ENCODE data around the gene FAM114A1.
A peak's percentile ranks its signal among the peaks of the same experiment; 100 is the strongest.

Gene FAM114A1

DNA sequence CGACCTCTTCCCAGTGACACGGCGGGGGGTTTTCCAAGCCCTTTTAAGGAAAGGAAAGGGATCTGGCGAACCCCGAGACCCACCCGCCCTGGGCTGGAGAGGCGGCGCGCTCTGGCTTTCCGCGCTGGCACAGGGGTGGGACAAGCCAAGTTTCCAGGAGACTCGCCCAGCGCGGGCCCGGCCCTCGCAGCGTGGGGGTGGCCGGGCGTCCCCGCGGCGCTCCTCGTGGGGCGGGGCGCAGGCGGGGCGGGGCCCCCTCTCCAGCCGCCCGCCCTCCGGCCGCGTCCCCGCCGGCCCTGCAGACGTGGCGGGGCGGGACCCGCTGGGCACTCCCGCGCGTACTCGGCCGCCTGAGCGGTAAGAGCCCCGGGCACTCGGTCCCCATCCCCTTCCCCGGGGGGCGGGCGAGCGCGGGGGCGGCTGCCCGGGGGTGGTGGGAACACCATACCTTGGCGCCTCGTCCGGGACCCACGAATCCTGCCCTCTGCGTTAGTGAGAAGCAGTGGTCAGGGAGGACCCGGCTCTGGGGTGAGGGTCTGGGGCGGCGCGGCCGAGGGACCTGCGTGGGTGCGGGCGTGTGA is at the start of gene FAM114A1:
FAM114A1 (plus strand) TSS at position 329 of the 581 bp plus-strand sequence. CDS start 10,273 bp downstream, outside the sequence.
- no peak for FAIRE-seq

- FAIRE-seq = no peak
These were observed 49.1 kb upstream of the FAM114A1 start for GRCh38 chr4:38818441-38818976.

DNA sequence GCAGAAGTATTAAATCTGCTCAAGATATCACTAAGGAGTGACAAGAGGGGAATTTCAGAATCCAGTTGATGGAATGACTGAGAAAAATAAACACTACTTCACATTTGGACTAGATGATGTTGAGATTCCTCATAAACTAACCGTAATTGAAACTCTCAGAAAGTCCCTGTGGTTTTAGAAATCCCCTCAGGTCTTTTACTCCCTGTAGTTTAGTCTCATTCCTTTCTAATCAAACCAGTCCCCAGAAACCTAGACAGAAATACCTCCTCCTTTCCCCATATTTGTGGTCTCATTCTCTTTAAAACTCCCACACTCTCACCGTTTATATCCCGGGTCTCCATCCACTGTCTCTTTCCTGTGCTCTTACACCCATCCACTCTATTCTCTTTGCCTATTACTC is 48.0 kb upstream of the FAM114A1 start:
- FAIRE-seq = no peak

- no peak for FAIRE-seq
These were observed 47.1 kb upstream of the FAM114A1 start for GRCh38 chr4:38820329-38821061.

DNA sequence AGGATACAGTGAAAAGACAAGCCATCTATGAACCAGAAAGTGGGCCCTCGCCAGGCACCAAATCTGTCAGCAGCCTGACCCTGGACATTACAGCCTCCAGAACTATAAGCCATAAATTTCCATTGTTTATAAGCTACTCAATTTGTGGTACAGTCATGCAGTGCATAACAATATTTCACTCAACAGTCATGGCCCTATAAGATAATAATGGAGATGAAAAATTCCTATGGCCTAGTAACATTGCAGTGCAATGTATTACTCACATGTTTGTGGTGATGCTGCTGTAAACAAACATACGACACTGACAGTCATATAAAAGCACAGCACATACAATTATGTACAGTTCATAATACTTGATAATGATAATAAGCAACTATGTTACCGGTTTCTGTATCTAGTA is 45.9 kb upstream of the FAM114A1 start:
- no peak for FAIRE-seq

DNA sequence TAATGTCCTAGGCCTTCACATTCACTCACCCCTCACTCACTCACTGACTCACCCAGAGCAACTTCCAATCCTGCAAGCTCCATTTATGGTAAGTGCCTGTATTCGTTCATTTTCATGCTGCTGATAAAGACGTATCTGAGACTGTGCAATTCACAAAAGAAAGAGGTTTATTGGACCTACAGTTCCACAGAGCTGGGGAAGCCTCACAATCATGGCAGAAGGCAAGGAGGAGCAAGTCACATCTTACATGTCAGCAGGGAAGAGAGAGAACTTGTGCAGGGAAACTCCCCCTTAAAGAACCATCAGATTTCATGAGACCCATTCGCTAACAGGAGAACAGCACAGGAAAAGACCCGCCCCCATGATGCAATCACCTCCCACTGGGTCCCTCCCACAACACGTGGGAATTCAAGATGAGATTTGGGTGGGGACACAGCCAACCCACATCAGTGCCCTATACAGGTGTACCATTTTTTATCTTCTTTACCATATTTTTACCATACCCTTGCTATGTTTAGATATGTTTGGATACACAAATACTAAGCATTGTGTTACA is 44.8 kb upstream of the FAM114A1 start:
- FAIRE-seq = no peak

DNA sequence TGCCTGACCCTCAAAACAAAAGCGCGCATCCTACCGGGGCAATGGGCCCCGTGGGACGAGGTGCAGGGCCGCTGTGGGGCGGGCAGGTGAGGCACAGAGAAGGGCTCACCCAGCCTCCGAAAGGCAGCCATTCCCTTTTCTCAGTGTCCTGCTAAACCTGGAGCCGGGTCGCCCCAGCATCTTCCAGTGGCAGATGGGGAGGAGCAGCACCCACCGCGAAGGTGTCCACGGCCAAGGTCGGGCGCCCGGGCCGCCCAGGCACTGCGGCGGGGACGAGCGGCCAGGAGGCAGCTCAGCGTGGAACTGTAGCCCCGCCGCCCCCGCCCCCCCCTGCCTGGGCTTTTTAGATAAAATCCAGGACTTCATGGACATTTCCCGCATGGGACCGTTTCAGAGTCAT is 43.8 kb upstream of the FAM114A1 start:
- FAIRE-seq = no peak

DNA sequence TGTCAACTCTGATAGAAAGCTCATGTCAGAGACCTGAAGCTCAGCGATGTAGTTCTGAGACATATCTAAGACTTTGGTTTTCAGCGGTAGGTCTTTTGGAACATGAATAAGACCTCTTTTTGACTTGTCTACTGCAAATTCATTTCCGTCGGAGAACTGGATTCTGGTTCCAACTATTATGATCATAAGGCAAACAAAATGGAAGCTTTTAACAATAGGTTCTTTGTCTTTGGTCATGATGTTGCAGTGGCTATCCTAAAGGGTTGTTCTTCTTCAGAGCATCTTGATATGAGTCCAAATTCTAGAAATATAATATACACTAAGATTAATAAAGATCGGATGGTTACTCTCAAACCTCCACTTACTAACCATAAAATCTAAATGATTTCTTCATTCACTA is 38.4 kb upstream of the FAM114A1 start:
- FAIRE-seq = no peak

- FAIRE-seq = no peak
These were observed 36.0 kb upstream of the FAM114A1 start for GRCh38 chr4:38831653-38832052.

- FAIRE-seq = no peak
These were observed 35.4 kb upstream of the FAM114A1 start for GRCh38 chr4:38832206-38832605.

DNA sequence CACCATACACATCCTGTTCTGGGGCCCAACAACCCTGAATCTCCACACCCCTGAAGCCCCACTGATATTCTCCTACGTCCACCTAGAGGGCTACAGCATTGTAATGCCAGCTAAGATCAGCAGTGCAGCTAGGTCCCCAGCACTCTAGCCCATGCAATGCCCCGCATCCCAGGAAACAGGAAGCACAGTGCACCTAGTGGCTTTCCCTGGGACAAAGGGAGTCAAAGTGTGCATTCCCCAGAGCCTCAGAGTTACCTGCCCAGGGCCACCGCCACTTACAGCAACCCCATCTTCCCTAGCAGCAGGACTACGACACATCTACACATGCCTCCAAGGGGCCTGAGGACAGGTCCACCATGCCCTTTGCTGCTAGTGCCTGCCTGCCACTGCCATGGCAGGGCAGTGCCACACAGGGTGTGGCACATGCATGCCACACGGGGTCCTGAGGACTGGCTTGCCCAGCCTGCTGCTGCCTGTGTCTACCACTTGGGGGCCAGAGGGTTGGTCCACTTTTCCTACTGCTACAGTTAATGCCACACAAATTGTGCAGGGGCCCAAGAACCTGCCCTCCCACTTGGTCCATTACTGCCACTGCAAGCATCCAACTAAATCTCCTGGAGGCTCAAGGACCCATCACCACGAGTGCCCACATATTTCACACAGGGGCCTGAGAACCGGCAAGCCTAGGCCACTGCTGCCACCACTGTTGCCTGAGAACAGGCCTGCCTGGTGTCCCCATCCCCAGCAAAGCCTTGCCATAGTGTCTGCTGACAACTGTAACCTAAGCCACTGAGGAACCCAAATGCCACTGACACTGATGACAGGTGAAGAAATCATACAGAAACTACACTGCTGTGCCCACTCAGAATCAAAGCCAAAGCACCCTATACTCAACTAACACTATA is 34.7 kb upstream of the FAM114A1 start:
- no peak for FAIRE-seq

DNA sequence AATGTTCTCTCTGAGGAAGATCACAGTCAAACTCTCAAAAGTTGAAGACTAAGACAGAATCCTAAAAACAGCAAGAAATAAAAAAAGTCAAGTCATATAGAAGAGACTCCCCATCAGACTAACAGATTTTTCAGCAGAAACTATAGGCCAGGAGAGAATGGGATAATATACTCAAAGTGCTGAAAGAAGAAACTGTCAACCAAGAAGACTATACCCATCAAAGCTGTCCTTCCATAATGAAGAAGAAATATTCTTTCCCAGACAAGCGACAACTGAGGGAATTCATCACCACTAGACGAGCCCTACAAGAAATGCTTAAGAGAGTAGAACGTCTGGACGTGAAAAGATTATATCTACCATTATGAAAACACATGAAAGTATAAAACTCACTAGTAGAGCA is 33.0 kb upstream of the FAM114A1 start:
- FAIRE-seq = no peak

GRCh38 chr4:38837334-38837733 is 30.3 kb upstream of the FAM114A1 start:
- no peak for FAIRE-seq

DNA sequence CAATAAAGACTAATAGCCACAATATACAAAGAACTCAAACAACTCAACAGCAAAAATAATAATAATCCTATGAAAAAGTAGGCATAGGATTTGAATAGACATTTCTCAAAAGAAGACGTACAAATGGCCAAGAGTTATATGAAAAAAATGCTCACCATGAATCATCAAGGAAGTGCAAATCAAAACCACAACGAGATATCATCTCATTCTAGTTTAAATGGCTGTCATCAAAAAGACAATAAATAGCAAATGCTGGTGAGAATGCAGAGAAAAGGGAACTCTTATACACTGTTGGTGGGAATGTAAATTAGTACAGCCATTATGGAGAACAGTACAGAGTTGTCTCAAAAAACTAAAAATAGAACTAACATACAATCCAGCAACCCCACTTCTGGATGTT is 29.8 kb upstream of the FAM114A1 start:
- FAIRE-seq = no peak

- FAIRE-seq = no peak
These were observed 24.6 kb upstream of the FAM114A1 start for GRCh38 chr4:38842994-38843393.

DNA sequence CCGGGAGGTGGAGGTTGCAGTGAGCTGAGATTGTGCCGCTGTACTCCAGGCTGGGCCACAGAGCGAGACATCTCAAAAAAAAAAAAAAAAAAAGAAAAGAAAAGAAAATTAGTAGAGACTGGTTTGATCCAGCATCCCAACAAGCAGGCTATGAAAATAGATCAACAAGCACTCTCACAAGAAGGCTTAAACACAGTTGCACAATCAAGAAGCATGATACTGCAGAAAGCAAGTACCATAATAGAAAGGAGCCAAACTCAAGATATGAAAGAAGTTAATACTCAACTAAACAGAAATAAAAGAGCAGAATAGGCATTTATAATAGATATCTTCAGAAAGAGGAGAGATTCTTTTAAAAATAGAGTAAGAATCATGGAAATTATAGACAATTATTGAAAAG is 21.6 kb upstream of the FAM114A1 start:
- FAIRE-seq = no peak

DNA sequence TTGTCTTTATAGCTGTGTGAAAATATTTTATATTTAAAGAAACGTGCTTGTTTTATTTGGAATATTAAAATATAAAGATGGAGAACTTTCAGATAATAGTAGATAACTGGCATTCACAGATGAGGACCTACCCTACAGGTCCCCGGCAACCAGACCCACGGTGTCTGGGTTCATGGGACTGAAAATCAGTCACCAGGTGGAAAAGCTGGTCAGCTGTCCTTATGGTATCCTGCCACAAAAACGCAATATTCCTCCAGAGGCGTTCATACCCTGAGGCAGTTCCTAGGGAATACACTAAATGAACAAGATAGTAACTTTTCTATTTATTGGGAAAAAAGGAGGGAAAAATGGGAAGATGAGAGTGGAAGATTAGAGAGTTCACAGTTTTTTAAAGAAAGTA is 12.1 kb upstream of the FAM114A1 start:
- FAIRE-seq = no peak

- FAIRE-seq = no peak
These were observed 11.6 kb upstream of the FAM114A1 start for GRCh38 chr4:38856046-38856445.

DNA sequence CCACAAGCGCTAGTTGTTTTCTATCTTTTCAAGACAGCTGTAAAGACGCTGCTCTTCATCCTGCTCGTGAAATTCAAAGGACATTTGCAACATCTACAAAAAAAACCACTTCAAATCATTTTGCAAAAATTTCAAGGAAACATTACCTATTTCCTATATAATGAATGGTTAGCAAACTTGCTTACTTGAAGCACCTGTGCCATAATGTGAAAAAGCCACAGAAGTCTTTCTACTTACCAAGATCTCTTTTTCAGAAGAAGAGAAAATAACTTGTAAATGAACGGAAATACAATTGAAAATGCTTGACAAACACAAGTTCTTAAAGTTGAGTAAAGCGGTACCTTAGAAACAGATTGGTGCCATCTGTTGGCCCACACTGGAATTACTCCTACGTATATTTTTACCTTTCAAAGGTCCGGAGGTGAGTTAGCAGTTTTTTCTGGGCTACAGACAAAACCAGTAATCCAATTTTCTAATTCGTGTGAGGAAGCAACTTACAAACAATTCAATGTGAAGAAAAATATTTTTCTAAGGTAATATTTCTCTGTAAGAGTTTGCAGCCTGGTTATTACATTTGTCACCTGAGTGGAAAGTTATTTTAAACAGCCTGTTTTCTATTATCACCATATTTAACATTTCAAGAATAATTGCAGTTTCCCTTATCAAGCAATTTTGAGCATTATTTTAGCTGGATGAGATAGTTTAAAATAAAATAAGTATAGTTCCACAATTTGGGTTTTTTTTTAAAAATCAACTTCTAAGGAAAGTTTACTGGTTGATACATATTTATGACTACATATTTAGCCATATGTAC is 10.9 kb upstream of the FAM114A1 start, which contains the start of gene TLR6:
TLR6 (minus strand) TSS at position 294 of the 814 bp plus-strand sequence. CDS start 27,344 bp downstream, outside the sequence.
- peak; percentile 86 for FAIRE-seq

GRCh38 chr4:38857354-38858096 is 10.1 kb upstream of the FAM114A1 start:
- no peak for FAIRE-seq

- no peak for FAIRE-seq
These were observed 9.5 kb upstream of the FAM114A1 start for GRCh38 chr4:38858097-38858420.
